Activated CD8-positive, alpha-beta T cell treated with anti-CD3 and anti-CD28 coated beads, Interleukin-2, amount 10 ng/mL, durations not matched to agents 7 days and 5 days (primary cell): ENCODE measurements around the gene RAET1G. TPM values are rescaled to one million over a fixed set of nuclear protein-coding genes. Genes with fewer than 3 reads are reported as not detected.

Experiments used
- ATAC-seq: fragments of 150-1000 bp; cut with Tn5 transposase; one replicate; pipeline ENCODE4 v1.10.0; 2021; ENCODE audit warnings: moderate library complexity
- CTCF ChIA-PET: fragments of 350-600 bp; sonication (Branson Sonifier 250); formaldehyde crosslinking; loops from one replicate; lab custom pipeline; 2021; ENCODE audit warnings: antibody characterized with exemption; lab: Charles Lee
- POLR2A ChIA-PET: fragments of 350-600 bp; sonication (Branson Sonifier 250); formaldehyde crosslinking; loops from one replicate; lab custom pipeline; 2021; ENCODE audit warnings: antibody characterized with exemption; lab: Charles Lee
- DNase-seq: peaks from one replicate; pipeline ENCODE4 v3.0.0-alpha.2; 2020
- H3K27ac Mint-ChIP-seq: one replicate; pipeline ENCODE4 v1.8.0; 2021; ENCODE audit warnings: mild to moderate bottlenecking, mixed read lengths
- H3K27me3 Mint-ChIP-seq: one replicate; pipeline ENCODE4 v1.8.0; 2021; ENCODE audit warnings: low read depth, mixed read lengths
- H3K36me3 Mint-ChIP-seq: one replicate; pipeline ENCODE4 v1.8.0; 2021; ENCODE audit warnings: low read depth, mixed read lengths
- H3K4me1 Mint-ChIP-seq: one replicate; pipeline ENCODE4 v1.8.0; 2021; ENCODE audit warnings: low read depth, mixed read lengths
- H3K4me3 Mint-ChIP-seq: one replicate; pipeline ENCODE4 v1.8.0; 2021; ENCODE audit warnings: mild to moderate bottlenecking, mixed read lengths
- H3K9me3 Mint-ChIP-seq: one replicate; pipeline ENCODE4 v1.8.0; 2022; ENCODE audit warnings: mixed read lengths; ENCODE audit not compliant: insufficient read depth
- total RNA-seq, 2 experiments: library from RNA; stranded (reverse); gene quantifications; one replicate each; pipeline ENCODE4 v1.2.3, GENCODE V29; 2021

RAET1G gene
- total RNA-seq, 2 experiments from 2014 or later: not detected

DNA sequence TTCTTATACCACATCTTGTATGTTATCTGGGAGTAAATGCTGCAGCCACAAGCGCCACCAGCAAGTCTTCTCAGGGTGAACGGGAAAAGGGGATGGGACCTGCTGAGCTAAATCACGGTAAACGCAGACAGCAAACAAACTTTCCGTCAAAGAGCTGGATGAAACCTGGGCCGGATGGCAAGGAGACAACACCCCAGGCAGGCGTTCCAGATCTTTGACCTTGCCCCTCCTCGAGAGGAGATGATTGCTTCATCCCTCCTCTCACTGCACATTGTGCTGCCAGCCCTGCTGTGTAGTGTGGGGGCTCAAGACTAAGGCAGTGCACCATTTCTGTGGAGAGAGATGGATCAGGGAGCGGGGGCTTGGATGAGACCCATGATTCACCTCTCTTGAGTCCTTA lies 34.8 kb downstream of the RAET1G start:
- Mint-ChIP-seq H3K27me3 (peaks cover 32% of the 10 kb centered on the region), H3K36me3 (no peaks in the 10 kb centered on the region), H3K27ac (no peak overlapping the region), H3K4me3 (no peak overlapping the region), H3K4me1 (peaks cover 3% of the 10 kb centered on the region), H3K9me3 (no peaks in the 10 kb centered on the region)
- CTCF ChIA-PET: no interaction called here
- POLR2A ChIA-PET: no interaction called here
- ATAC-seq (no peak), DNase-seq (no peak)

DNA sequence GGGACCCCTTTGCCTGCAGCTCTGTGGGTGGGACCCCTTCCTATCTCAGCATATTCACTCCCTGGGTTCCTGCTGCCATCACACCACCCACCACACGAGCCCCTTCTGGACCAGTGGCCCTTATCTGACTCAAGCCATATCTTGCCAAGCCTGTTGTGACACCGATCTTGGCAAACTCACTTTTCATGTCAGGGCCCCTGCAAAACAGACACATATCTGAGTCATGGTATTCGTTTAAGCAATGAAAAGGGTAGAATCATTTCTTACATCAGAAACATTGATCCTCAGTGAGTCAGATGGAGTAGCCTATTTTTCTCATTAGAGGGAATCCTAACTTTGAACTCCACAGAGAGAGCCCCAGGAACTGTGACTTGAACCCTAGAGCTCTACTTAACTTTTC lies 35.6 kb downstream of the RAET1G start:
- no peak for DNase-seq
- H3K27me3 Mint-ChIP-seq: peaks cover 25% of the 10 kb centered on the region
- ChIA-PET POLR2A (no interaction called here), CTCF (no interaction called here)
- no peak overlapping the region for H3K27ac Mint-ChIP-seq
- no peaks in the 10 kb centered on the region for H3K9me3 Mint-ChIP-seq
- no peaks in the 10 kb centered on the region for H3K4me1 Mint-ChIP-seq
- H3K36me3 Mint-ChIP-seq: no peaks in the 10 kb centered on the region
- no peak overlapping the region for H3K4me3 Mint-ChIP-seq
- ATAC-seq: no peak

DNA sequence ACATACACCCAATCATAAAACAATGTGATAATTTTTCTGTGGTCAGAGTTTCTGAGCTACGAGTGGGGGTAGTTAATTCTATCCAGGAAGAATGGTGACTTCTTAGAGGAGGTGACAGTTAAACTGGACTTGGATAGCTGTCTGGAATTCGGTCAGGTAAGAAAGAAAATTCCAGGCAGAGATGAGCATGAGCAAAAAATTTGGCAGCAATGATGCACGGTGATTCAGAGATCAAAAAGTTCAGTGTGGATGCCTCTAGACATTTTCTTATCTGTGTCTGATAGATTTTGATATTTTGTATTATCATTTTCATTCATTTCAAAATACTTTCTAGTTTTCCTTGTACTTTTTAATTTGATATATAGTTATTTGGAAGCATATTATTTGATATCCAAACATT lies 37.0 kb downstream of the RAET1G start:
- H3K36me3 Mint-ChIP-seq: no peaks in the 10 kb centered on the region
- H3K27me3 Mint-ChIP-seq: peaks cover 28% of the 10 kb centered on the region
- H3K9me3 Mint-ChIP-seq: no peaks in the 10 kb centered on the region
- no peak for DNase-seq
- ChIA-PET CTCF (no interaction called here), POLR2A (no interaction called here)
- ATAC-seq: no peak
- H3K4me1 Mint-ChIP-seq: no peaks in the 10 kb centered on the region
- H3K27ac Mint-ChIP-seq: no peak overlapping the region
- H3K4me3 Mint-ChIP-seq: no peak overlapping the region

DNA sequence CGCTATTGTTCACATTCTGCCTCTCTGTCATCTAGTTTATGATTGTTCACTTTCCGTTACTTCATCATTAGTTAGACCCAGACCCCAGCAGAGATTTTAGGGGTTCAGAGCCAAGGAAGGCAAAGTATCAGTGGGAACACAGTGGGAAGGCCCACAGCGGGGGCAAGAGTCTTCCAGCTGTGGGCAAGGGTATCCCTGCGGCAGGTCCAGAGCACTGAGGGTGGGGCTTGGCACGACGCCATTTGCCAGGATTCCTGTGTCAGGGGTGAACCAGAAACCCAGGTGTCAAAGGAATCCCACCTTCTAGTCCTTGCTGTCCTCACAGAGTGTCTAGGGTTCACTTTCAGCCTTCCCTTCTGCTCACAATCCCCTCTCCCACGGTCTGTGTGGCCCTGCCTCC lies 38.3 kb downstream of the RAET1G start:
- no peaks in the 10 kb centered on the region for H3K4me1 Mint-ChIP-seq
- no peak overlapping the region for H3K27ac Mint-ChIP-seq
- ChIA-PET POLR2A (no interaction called here), CTCF (no interaction called here)
- H3K36me3 Mint-ChIP-seq: no peaks in the 10 kb centered on the region
- no peaks in the 10 kb centered on the region for H3K9me3 Mint-ChIP-seq
- DNase-seq (no peak), ATAC-seq (no peak)
- H3K27me3 Mint-ChIP-seq: peaks cover 28% of the 10 kb centered on the region
- no peak overlapping the region for H3K4me3 Mint-ChIP-seq

DNA sequence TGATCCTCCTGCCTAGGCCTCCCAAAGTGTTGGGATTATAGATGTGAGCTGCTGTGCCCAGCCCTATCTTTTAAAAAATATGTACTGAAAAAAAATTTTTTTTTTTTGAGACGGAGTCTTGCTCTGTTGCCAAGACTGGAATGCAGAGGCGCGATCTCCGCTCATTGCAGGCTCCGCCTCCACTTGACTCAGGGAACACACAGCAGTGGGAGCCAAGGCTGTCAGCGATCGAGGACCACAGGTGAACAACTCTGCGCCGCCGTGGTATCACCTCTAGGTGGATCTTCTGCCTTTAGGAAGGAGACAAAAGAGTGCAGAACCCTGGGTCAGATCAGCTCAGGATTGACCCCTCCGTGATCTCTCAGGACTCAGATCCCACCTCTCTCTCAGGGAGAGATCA lies 38.7 kb downstream of the RAET1G start:
- Mint-ChIP-seq H3K27me3 (peaks cover 29% of the 10 kb centered on the region), H3K4me1 (no peaks in the 10 kb centered on the region), H3K27ac (no peak overlapping the region), H3K9me3 (no peaks in the 10 kb centered on the region), H3K36me3 (no peaks in the 10 kb centered on the region), H3K4me3 (no peak overlapping the region)
- DNase-seq: no peak
- no peak for ATAC-seq
- POLR2A ChIA-PET: no interaction called here
- CTCF ChIA-PET: no interaction called here

DNA sequence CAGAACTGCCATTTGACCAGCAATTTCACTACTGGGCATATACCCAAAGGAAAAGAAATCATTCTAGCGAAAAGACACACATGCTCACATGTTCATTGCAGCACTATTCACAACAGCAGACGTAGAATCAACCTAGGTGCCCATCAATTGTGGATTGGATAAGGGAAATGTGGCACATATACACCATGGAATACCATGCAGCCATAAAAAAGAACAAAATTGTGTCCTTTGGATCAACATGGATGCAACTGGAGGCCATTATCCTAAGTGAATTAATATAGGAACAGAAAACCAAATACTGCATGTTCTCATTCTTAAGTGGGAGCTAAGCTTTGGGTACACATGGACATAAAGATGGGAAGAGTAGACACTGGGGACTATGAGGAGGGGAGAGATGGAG lies 41.1 kb downstream of the RAET1G start:
- H3K27ac Mint-ChIP-seq: no peak overlapping the region
- ChIA-PET CTCF (interaction anchor here (0.6 kb wide), 1 partner anchor 189 kb away, joined by 3 read pairs; no protein-coding TSS in a partner anchor), POLR2A (no interaction called here)
- peaks cover 39% of the 10 kb centered on the region for H3K27me3 Mint-ChIP-seq
- ATAC-seq (no peak), DNase-seq (no peak)
- H3K36me3 Mint-ChIP-seq: no peaks in the 10 kb centered on the region
- H3K4me1 Mint-ChIP-seq: no peaks in the 10 kb centered on the region
- H3K9me3 Mint-ChIP-seq: no peaks in the 10 kb centered on the region
- H3K4me3 Mint-ChIP-seq: no peak overlapping the region

DNA sequence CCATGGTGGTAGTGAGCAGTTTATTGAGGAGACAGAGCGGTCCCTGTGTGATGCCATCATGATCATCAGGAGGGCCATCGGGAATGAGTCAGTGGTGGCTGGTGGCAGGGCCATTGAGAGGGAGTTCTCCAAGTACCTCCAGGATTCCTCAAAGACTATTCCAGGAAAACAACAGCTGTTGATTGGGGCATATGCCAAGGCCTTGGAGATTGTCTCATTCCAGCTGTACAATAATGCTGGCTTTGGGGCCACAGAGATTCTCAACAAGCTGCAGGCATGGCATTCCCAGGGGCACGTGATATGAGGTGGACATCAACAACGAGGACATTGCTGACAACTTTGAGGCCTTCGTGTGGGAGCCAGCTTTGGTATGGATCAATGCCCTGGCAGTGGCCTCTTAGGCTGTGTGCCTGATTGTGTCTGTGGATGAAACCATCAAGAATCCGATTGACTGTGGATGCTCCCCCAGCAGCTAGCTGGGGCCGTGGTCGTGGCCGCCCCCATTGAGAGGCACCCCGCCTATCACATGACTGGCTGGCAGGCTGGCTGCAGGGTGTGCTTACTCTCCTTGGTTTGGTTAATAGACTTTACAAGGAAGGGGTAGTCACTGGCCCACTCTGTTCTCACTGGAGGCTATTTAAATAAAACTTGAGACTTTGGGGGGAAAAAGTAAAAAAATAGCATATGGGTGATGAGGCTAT lies 41.7 kb downstream of the RAET1G start:
- DNase-seq: no peak
- no peaks in the 10 kb centered on the region for H3K4me1 Mint-ChIP-seq
- no peak for ATAC-seq

DNA sequence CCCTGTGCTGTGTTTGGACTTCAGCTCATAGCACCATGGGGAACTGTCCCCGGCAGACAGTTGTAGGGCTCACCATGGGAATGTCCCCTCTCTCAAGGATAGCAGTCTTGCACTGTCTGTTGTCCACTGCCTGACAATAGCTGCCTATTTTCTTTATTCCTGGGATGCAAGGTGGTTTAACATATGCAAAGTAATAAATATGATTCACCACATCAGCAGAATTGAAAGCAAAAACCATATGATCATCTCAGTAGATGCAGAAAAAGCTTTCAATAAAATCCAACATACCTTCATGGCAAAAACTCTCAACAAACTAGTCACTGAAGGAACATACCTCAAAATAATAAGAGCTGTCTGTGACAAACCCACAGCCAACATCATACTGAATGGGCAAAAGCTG lies 45.3 kb downstream of the RAET1G start:
- no peak for ATAC-seq
- no peak overlapping the region for H3K27ac Mint-ChIP-seq
- POLR2A ChIA-PET: interaction anchor here (0.9 kb wide), 1 partner anchor 47 kb away, joined by 3 read pairs; no protein-coding TSS in a partner anchor
- H3K4me3 Mint-ChIP-seq: no peak overlapping the region
- H3K9me3 Mint-ChIP-seq: no peaks in the 10 kb centered on the region
- H3K4me1 Mint-ChIP-seq: no peaks in the 10 kb centered on the region
- no peaks in the 10 kb centered on the region for H3K36me3 Mint-ChIP-seq
- CTCF ChIA-PET: no interaction called here
- H3K27me3 Mint-ChIP-seq: peaks cover 40% of the 10 kb centered on the region
- no peak for DNase-seq

More for the DNA sequence above, 41.7 kb downstream of the RAET1G start:
- POLR2A ChIA-PET: no interaction called here
- Mint-ChIP-seq H3K36me3 (no peaks in the 10 kb centered on the region), H3K27ac (no peak overlapping the region), H3K27me3 (peaks cover 42% of the 10 kb centered on the region), H3K9me3 (no peaks in the 10 kb centered on the region), H3K4me3 (no peak overlapping the region)
- CTCF ChIA-PET: interaction anchor here (0.6 kb wide), 1 partner anchor 190 kb away, joined by 3 read pairs; no protein-coding TSS in a partner anchor

DNA sequence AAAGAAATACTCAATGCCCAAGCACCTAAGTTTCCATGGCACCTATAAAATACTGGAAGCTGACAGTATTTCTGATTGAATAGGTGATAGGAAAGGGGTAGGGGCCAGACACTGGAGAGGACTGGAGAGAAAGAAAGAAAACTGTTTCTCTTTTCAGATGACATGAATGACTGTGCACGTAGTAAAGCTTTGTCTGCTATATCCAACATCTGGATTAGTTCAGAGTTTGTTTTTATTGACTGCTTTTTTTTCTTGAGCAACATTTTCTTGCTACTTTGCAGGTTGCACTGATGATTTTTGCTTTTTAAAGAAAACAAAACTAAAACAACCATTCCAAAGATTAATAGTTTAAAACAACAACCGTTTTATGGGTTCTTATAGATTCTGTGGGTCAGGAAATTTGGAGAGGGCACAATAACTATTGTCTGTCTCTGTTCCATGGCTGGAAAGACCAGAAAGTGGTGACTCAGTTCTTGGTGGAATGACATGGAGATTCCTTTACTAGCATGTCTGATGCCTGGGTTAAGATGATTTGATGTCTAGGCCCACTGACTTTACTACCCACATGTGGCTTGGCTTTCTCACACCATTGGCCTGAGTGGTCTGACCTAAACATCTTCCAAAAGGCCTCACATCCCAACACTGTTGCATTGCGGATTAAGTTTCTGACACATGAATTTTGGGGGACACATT lies 46.5 kb downstream of the RAET1G start:
- Mint-ChIP-seq H3K27me3 (peaks cover 34% of the 10 kb centered on the region), H3K4me1 (no peaks in the 10 kb centered on the region), H3K36me3 (no peaks in the 10 kb centered on the region), H3K9me3 (peaks cover 3% of the 10 kb centered on the region), H3K27ac (no peak overlapping the region), H3K4me3 (no peak overlapping the region)
- CTCF ChIA-PET: no interaction called here
- DNase-seq: no peak
- ATAC-seq: no peak
- POLR2A ChIA-PET: interaction anchor here (0.7 kb wide), 1 partner anchor 24 kb away, joined by 4 read pairs; no protein-coding TSS in a partner anchor

DNA sequence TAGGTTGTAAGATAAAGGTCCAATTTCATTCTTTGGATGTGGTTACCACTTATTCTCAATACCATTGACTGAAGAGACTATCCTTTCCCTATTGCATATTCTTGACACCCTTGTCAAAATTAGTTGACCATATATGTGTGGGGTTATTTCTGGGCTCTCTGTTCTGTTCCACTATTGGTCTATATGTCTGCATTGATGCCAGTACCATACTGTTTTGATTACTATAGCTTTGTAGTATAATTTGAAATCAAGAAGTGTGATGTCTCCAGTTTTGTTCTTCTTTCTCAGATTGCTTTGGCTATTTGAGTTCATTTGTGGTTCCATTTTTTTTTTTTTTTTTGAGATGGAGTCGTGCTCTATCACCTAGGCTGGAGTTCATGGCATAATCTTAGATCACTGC lies 50.7 kb downstream of the RAET1G start:
- DNase-seq (no peak), ATAC-seq (no peak)
- Mint-ChIP-seq H3K9me3 (peaks cover 3% of the 10 kb centered on the region), H3K4me3 (no peak overlapping the region), H3K4me1 (no peaks in the 10 kb centered on the region), H3K27ac (no peak overlapping the region), H3K27me3 (peaks cover 26% of the 10 kb centered on the region), H3K36me3 (no peaks in the 10 kb centered on the region)
- POLR2A ChIA-PET: no interaction called here
- CTCF ChIA-PET: no interaction called here

DNA sequence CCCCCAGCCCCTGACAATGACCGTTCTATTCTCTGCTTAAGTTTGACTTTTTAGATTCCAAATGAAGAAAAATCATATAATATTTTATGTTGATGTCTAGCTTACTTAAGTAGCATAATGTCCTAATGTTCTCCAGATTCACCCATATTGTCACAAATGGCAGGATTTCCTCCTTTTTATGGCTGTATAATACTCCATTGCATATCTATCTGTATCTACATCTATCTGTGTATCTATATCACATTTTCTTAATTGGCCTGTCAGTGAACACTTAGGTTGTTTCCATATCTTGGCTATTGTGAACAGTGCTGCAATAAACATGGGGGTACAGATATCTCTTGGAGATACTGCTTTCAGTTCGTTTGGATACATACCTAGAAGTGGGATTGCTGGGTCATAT lies 51.7 kb downstream of the RAET1G start:
- Mint-ChIP-seq H3K27ac (no peak overlapping the region), H3K27me3 (peaks cover 23% of the 10 kb centered on the region), H3K9me3 (peaks cover 3% of the 10 kb centered on the region), H3K4me3 (no peak overlapping the region), H3K4me1 (no peaks in the 10 kb centered on the region), H3K36me3 (no peaks in the 10 kb centered on the region)
- DNase-seq (no peak), ATAC-seq (no peak)
- ChIA-PET CTCF (no interaction called here), POLR2A (no interaction called here)

DNA sequence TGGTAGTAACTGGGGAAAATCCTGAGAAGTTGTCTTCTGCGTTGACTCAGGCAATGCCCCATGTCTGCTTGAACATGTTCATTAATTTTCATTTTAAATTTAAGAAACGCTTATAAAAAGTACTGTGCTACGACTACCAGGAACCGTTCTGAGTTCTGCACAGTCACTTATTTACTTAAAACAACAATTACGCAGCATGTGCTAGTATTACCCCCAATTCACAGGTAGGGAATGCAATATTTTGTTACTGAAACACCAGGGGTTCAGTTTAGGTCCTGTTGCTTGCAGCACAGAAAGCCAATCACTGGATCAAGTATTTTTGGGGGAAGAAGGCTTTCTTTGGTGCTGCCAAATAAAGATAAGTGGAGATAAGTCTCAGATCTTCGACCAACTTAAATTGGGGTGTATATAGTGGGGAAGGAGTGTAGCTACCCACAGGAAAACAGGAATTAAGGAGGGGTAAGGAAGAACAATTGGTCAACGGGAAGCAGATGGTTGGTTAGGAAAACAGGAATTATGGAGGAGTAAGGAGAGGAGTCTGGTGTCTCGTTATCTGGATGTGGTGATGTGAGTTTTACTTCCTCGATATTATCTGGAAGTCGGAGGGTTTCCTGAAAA lies 53.5 kb downstream of the RAET1G start:
- Mint-ChIP-seq H3K4me1 (peaks cover 5% of the 10 kb centered on the region), H3K9me3 (peaks cover 3% of the 10 kb centered on the region), H3K4me3 (no peak overlapping the region), H3K27me3 (peaks cover 24% of the 10 kb centered on the region), H3K36me3 (no peaks in the 10 kb centered on the region), H3K27ac (no peak overlapping the region)
- DNase-seq (no peak), ATAC-seq (no peak)
- ChIA-PET CTCF (no interaction called here), POLR2A (no interaction called here)
